GM21529 (cell line): ENCODE measurements around the gene MTARC2.
A peak's percentile ranks its signal among the peaks of the same experiment; 100 is the strongest.

Experiments
- ATAC-seq: cut with Tn5 transposase; IDR thresholded peaks from one replicate; pipeline ENCODE4 v1.9.1; 2021; ENCODE audit not compliant: unreplicated experiment

Gene MTARC2

DNA sequence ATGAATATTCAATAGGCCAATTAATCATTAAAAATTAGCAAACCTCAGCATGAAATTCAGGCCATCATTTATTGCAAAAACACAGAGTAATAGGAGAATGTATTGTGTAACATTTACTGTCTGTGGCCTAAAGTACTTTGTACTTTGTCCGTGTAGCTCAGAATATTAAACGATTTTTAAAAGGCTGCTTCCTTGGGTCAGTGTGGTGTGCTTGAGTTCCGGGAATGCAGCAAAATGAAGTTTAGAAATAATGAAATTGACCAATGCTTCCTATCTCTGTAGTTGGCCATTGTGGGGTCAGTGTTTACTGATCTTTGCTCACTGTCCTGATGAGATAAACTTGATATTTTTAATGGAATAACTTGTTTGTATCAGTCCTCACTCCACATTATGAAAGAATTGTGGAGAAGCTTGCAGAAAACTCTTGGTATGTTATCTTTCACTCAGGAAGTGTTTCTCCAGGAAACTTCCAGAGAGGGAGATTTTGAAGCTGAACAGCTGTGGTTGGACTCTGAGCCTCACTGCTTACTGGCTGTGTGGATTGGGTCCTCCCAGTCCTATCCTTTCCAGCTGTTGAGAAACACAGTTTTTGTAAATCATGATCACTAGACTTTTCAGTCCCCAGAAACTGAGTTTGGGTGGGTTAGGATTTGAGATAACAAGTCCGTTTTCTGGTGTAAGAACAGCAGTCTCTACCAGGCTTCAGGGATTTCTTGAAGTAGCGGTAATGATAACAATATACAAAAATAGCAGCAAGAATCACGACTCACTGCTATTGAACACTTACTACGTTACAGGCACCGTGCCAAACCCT, 19.4 kb downstream of the MTARC2 start:
- ATAC-seq = peak; percentile 28

DNA sequence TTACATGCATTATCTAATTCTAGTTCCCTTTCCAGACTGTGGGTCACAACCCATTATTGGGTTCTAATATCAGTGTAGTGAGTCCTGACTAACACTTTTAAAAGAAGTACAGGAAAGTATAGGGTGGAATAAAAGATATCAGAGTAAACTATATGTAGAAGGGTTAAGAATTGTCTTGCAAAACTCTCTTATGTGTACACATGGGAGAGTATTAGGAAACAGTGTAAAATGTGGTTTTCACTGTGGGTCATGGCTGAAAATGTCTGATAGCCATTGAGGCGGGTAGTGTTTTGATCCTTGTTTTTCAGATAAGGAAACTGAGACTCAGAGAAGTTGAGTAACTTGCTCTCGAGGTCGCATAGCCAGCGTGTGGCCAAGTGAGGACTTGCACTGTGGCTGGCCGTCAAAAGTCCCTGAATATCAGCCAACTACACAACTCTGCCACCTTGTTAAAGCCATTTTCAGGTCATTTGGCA, 20.0 kb downstream of the MTARC2 start:
- peak; percentile 3 for ATAC-seq

DNA sequence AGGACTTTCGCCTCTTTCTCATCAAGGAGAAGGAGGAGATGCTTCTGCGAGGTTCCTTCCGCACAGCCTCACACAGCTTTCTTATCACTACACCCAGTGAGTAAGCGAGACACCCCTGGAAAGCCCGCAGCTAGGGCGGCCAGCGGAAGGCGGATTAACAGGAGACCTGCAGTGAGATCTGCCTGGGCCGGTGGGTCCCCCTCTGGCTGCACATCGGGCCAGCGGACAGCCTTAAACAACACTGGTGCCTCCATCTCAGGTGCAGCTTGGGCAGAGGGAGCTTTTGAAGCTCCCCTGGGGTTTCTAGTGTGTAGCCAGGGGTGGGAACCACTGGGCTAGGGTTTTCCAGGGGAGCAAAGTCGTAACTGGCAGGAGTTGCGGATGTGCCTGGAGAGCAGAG, 21.1 kb downstream of the MTARC2 start:
- no peak for ATAC-seq

DNA sequence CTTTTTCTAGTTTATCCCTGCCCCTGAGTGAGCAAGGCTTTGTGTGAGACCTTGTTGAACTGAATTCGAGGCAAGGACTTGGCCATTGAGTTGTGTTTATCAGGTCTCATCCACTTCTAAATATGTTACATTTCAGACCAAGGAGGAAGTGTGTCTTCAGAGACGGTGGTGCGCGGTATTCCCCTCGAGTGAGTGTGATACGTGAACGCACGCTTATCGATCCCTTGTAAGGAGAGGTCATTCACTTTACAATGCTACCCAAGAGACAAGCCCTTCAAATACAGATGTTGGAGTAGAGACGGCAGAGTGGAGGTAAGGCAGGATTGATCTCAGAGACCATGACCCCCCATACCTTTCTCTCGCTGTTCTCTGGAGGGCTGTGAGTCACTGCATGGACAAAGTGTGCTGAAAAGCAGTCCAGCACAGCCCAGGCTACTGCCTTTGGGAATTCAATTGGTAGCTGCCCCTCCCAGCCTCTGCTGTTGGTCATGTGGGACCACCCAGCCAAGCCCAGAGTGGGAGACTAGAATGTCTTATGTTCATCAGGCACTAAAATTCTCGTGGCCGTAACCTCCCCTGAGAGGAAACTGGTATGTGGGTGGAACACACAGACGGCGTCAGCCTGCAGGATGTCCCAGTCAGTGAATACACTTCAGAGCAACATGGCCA, 22.3 kb downstream of the MTARC2 start:
- peak; percentile 67 for ATAC-seq

DNA sequence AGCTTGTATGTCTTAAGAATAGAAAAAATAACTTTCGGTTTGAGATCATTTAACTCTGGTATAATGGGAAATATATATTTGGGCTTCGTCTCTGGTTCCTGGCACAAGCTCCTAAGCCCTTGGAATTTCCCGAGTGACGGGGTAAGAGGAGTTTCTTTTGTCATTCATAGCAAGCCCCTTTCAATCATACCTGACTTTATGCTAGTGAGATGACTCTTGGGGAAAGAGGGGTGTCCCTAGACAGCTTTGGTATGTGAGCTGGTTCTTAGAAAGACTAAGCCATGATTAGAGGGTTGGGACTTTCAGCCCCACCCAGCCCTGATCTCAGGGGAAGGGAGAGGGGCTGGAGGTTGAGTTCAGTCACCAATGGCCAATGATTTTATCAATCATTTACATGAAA, 24.7 kb downstream of the MTARC2 start:
- peak; percentile 26 for ATAC-seq

DNA sequence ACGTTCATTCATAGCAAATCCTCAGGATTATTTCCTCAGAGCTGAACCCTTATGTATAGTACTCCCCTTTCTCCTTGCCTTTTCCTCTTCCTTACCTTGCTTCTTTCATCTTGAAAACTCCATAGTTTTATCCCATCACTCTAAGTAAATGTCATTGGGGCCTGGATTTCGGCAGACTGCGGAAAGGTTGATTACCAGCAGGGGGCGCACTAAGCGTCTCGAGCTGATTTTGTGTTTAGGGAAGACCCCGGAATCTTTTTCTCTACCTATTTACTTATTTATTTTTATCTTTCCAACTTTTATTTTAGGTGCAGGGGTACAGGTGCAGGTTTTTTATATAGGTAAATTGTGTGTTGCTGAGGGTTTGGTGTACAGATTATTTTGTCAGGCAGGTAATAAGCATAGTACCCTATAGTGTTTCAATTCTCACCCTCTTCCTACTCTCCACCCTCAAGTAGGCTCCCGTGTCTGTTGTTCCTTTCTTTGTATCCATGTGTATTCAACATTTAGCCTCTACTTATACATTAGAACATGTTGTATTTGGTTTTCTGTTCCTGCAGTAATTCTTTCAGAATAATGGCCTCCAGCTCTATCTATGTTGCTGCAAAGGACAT, 27.2 kb downstream of the MTARC2 start:
- ATAC-seq = no peak

DNA sequence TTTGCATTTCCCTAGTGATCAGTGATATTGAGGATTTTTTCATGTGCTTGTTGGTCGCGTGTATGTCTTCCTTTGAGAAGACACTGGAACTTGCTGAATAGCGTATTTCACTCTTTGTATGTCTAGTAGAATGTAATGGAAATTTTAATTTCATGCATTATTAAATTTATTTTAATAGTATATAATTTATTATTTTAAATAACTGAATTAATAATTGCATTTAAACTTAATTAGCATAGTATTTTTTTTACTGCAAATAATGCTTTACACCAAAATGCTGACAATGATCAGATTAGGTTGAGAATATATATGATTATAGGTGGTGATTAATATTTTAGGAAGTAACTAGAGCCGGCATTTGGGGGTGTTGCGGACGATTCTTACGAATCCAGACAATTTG, 28.1 kb downstream of the MTARC2 start:
- ATAC-seq = no peak

DNA sequence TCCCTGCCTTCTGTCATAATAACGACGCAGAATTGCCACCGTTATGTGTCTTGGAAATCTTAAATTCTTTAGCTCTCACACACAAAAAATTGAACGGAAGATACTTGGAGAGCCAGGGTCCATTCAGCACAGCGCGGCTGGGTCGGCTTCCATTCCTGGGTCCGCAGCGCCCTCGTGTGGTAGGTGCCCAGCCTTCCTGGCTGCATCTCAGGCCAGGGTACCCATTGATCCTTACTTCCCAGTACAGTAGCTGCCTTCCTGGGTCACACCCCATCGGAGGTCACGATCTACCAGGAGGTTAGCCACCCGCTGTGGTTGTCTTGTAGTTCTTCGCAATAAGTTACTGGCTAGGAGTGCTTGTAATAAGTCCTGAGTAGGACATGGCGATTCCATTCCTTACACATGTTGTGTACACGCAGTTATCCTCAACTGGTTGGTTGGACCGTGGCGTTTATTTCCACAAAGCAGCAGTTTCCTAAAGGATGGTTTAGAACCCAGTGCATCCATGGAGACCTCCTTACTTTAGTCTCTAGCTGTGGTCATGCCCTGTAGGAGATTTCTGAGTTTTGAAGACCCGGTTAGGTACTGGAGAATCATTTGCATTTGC, 28.7 kb downstream of the MTARC2 start:
- peak; percentile 82 for ATAC-seq

DNA sequence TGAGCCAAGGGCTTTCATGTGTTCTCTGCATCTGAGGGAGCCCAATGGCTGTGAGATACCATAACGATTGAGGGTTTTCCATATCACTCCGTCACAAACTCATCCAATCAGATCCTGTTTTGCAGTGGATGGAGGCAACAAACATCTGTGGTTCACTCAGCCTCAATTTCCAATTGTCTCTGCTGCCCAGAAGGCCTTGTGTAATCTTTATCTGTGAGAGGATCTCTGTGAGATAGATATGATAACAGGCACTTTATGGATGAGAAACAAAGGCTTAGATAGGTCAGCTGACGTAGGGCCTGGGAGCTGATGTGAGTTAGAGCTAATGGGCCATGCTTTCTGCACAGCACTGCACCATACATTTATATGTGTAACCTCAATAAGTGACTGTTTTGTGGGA, 35.3 kb downstream of the MTARC2 start:
- ATAC-seq = no peak

DNA sequence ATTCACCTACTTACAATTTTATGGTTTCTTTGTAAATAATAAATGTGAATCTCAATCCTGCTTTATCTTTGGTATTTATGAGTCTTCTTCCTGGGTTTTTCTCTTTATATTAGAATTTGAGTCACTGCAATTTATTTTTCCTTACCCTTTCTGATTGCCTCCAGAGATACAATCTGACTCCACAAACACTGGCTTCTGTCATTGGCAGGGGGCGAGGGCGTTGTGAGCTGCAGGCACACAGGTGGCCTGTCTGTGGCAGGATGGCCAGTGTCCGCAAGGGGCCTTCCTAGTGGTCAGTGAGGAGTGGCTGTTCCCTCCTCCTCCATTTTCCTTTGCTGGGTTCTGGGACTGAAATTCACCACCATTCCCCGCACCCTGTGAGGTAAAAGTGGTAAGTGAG, 36.6 kb downstream of the MTARC2 start:
- no peak for ATAC-seq

DNA sequence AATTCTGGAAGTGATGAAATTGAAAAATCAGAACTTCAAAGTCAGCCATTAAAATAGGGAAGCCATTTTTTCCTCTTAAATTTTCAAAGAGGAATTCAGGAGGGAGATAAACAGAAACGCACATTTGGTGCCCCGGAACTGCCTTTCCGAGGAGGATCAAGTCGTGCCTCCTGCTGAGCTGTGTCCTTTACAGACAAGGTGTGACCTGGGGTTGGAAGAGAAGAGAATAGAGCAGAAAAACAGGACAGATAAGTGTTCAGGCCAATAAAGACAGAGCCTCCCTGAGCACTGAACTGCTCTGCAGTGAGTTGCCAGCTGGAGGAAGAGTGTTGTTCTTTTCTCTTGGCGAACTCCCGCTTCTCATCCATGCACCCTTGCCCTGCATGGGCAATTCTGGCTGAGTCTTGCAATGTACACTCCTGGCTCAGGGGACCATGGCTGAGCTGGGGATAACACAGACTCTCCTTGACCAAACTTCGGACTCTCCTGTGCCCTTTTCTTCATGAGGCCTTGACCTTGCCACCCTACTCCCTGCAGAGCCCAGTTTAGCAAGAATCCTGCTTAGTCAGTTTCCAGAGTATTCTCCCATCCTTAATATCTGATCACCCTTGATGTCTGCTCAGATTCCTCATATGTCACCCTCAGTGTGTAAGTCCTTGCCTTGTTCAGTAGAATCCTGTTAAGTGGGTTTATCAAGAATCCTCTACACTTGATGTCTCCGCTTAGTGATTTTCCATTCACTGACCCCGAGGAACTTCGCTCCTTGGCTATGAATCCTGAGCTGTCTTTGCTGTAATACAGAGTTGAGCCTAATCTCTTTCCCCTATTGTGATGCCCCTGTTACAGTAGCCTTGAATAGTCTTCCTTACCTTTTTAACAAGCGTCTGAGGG, 37.3 kb downstream of the MTARC2 start:
- ATAC-seq = no peak

DNA sequence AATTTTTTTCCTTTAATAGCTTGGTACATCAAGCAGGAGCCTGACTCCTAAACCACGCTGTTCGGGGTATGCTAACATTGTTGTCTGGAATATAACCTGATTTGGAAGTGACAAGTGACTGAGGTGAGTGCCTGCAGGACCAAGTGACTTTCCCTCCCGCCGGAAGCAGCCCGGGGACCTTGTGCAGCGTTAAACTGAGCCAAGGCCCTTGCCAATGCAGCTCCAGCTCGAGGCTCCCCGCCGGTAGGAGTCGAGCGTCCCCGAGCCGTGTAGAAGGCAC, 37.9 kb downstream of the MTARC2 start:
- peak; percentile 27 for ATAC-seq

DNA sequence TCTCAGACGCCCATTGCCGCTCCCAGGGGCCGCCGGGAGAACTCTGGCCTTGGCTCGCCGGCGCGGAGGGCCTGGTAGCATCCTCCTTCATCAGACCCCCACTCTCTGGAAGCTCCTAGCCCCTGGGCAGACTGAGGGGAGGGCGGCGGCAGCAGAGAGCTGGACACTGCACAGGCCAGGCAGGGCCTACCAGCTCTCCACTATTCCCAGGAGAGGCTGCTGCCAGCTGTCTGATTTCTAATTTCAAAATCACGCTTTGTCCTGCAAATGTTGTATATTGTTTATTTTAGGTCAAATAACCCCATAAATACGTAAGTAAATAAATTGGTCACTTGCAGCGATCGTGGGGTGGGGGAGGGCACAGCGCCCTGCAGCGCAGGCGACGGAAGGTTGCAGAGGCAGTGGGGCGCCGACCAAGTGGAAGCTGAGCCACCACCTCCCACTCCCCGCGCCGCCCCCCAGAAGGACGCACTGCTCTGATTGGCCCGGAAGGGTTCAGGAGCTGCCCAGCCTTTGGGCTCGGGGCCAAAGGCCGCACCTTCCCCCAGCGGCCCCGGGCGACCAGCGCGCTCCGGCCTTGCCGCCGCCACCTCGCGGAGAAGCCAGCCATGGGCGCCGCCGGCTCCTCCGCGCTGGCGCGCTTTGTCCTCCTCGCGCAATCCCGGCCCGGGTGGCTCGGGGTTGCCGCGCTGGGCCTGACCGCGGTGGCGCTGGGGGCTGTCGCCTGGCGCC, 38.4 kb downstream of the MTARC2 start, which contains the start of gene MTARC1:
MTARC1 (plus strand) TSS at position 577 of the 732 bp plus-strand sequence; CDS start at position 609, 32 bp downstream.
- ATAC-seq = peak; percentile 70

DNA sequence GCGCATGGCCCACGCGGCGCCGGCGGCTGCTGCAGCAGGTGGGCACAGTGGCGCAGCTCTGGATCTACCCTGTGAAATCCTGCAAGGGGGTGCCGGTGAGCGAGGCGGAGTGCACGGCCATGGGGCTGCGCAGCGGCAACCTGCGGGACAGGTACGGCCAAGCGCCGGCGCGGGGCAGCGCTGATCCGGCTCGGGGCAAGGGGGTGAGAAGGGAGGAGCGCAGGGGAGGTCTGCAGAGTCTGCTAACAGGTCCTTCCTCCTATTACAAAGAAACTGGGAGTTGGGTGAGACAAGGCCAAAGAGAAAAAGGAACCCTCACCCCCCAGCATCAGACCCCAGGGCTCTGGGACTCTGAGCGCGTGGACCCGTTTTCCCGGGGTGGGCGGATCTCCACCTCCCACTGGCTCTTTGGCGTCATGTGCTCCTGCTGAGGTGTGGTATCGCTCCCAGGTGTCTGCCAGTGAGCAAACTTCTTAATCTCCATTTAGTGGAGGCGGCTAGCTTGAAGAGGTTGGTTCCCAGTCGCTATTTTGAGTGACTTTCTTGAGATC, 39.0 kb downstream of the MTARC2 start:
- peak; percentile 42 for ATAC-seq

DNA sequence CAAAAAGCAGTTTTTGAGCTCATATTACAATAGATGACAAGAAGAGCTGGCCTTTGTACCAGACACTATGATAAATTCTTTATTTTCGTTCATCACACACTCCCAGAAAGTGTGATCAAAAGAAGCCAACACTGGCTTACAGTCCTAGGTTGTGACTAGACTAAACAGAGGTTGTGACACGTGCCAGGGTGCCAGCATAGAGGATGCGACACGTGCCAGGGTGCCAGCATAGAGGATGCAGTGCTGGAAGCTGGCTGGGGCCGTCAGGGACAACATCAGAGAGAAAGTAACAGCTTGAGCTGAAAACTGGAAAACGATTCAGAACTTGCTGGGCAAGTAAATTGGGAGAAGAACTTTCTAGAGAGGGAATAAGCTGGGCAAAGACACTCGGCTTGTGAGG, 40.8 kb downstream of the MTARC2 start:
- no peak for ATAC-seq

DNA sequence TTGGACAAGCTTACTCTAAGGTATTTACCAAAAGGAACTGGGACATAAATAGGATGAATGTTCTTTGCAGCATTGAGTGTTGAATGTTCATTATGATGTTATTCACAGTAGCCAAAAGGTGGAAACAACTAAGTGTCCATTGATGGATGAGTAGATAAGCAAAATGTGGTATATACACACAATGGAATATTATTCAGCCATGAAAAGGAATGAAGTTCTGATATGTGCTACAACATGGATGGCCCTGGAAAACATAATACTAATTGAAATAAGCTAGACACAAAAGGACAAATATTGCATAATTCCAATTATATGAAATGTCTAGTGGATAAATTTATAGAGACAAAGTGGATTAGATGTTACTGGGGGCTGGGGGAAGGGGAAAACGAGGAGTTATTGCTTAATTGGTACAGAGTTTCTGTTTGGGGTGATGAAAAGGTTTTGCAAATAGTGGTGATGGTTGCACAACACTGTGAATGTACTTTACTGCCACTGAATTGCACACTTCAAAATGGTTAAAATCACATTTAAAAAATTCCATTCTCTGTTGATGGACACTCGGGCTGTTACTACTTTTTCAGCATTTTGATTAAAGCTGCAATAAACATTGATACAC, 41.5 kb downstream of the MTARC2 start:
- no peak for ATAC-seq

DNA sequence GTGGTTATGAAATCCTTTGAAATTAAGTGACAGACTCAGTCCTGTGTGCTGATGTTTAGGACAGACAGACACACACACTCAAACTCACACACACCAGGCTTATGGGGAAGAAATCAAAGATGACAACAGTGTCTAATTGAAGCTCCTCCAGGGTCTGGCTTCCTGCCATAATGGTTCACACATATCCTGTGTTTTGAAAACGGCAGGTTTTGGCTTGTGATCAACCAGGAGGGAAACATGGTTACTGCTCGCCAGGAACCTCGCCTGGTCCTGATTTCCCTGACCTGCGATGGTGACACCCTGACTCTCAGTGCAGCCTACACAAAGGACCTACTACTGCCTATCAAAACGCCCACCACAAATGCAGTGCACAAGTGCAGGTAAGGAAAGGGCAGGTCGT, 43.2 kb downstream of the MTARC2 start:
- ATAC-seq = no peak

DNA sequence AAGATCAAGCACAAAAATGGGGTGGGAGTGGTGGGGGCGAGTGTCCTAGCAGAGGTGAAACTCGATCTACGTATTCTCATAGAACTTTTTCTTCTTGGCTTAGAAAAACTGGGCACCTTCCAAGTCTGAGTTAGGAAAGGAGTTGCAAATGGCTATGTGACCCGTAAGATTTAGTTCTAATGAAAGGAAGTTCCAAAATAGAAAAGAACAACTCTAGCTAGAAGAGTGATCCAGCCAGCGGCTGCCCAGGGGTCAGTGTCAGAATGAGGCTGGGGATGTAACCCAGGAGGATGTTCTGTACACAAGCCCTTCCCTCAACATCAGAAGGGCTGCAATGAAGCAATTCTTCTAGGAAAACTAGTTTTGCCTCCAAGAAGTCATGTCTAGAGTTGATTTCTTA, 43.8 kb downstream of the MTARC2 start:
- ATAC-seq = no peak

DNA sequence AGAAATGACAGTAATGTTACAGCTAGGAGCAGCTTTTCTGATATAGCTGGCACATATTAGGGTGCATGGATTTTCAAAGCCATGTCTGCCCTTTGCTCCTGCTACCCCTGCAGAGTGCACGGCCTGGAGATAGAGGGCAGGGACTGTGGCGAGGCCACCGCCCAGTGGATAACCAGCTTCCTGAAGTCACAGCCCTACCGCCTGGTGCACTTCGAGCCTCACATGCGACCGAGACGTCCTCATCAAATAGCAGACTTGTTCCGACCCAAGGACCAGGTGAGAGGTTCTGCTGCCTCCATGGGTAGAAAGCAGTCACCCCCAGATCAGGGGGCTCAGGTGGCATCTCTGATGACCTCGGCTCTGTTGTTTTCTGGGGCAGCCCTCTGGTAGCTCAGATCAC, 48.4 kb downstream of the MTARC2 start:
- no peak for ATAC-seq
